ENCODE measurements around the gene ZCCHC7. TPM values are rescaled to one million over a fixed set of nuclear protein-coding genes. Genes with fewer than 3 reads are reported as not detected.

The ZCCHC7 gene
- total and polyA plus RNA-seq, 4 donors, result 3.3 to 9.7 (median 7.6) TPM

DNA sequence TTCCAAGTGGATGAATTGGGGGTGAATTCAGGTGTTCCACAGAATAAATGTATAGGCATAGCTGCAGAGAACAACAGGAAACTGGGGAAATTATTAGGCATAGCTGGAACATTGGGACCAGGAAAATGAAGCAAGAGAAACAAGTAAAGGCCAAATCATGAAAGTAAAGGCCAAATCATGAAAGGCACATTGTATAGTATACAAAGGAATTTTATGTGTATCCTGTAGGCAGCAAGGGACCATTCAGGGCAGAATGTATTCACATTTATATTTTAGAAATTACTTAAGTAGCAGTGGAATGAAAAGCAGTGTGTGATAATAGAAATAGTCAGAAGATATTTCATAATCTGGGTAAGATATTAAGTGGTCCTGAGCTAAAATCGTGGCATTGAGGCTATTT lies 174.8 kb downstream of the ZCCHC7 start:
- no peak overlapping the region for H3K27ac ChIP-seq (ENCODE audit: low read depth in 1 of 2, low read length in 2 of 2)
- no peaks in the 10 kb centered on the region for H3K36me3 ChIP-seq (ENCODE audit: control insufficient read depth in 4 of 4, insufficient read depth in 3 of 4, low read depth in 1 of 4, low read length in 3 of 4)
- no peak overlapping the region for H3K9ac ChIP-seq (ENCODE audit: low read depth in 1 of 2, low read length in 2 of 2)
- H3K4me3 ChIP-seq (ENCODE audit: low read depth in 1 of 3, low read length in 3 of 3), result no peak overlapping the region
- DNase-seq (ENCODE audit: low spot score), result no peak
- H3K4me1 ChIP-seq (ENCODE audit: control insufficient read depth in 4 of 4, insufficient read depth in 4 of 4, low read length in 3 of 4), result no peaks in the 10 kb centered on the region
- TF ChIP-seq, protein P1, sequence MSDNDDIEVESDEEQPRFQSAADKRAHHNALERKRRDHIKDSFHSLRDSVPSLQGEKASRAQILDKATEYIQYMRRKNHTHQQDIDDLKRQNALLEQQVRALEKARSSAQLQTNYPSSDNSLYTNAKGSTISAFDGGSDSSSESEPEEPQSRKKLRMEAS (IDR thresholded peaks at IDR 0.05), result no peak
- TF ChIP-seq FOXA2 (IDR thresholded peaks at IDR 0.05) (no peak), JUND (IDR thresholded peaks at IDR 0.05) (no peak), ATF3 (IDR thresholded peaks at IDR 0.05) (no peak), NR2F2 (IDR thresholded peaks at IDR 0.05) (no peak), EGR1 (IDR thresholded peaks at IDR 0.05; ENCODE audit: low read depth in 2 of 2) (no peak), RAD21 (IDR thresholded peaks at IDR 0.05) (no peak), YY1 (IDR thresholded peaks at IDR 0.05) (no peak), HNF4A (conservative IDR thresholded peaks at IDR 0.05) (no peak), RXRA (IDR thresholded peaks at IDR 0.05) (no peak), SP1 (IDR thresholded peaks at IDR 0.05) (no peak), GABPA (IDR thresholded peaks at IDR 0.05 in 1 of 2, conservative IDR thresholded peaks at IDR 0.05 in 1 of 2) (no peak)
- TF ChIP-seq, protein P2, sequence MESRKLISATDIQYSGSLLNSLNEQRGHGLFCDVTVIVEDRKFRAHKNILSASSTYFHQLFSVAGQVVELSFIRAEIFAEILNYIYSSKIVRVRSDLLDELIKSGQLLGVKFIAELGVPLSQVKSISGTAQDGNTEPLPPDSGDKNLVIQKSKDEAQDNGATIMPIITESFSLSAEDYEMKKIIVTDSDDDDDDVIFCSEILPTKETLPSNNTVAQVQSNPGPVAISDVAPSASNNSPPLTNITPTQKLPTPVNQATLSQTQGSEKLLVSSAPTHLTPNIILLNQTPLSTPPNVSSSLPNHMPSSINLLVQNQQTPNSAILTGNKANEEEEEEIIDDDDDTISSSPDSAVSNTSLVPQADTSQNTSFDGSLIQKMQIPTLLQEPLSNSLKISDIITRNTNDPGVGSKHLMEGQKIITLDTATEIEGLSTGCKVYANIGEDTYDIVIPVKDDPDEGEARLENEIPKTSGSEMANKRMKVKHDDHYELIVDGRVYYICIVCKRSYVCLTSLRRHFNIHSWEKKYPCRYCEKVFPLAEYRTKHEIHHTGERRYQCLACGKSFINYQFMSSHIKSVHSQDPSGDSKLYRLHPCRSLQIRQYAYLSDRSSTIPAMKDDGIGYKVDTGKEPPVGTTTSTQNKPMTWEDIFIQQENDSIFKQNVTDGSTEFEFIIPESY (IDR thresholded peaks at IDR 0.05), result no peak
- TF ChIP-seq, protein P3, sequence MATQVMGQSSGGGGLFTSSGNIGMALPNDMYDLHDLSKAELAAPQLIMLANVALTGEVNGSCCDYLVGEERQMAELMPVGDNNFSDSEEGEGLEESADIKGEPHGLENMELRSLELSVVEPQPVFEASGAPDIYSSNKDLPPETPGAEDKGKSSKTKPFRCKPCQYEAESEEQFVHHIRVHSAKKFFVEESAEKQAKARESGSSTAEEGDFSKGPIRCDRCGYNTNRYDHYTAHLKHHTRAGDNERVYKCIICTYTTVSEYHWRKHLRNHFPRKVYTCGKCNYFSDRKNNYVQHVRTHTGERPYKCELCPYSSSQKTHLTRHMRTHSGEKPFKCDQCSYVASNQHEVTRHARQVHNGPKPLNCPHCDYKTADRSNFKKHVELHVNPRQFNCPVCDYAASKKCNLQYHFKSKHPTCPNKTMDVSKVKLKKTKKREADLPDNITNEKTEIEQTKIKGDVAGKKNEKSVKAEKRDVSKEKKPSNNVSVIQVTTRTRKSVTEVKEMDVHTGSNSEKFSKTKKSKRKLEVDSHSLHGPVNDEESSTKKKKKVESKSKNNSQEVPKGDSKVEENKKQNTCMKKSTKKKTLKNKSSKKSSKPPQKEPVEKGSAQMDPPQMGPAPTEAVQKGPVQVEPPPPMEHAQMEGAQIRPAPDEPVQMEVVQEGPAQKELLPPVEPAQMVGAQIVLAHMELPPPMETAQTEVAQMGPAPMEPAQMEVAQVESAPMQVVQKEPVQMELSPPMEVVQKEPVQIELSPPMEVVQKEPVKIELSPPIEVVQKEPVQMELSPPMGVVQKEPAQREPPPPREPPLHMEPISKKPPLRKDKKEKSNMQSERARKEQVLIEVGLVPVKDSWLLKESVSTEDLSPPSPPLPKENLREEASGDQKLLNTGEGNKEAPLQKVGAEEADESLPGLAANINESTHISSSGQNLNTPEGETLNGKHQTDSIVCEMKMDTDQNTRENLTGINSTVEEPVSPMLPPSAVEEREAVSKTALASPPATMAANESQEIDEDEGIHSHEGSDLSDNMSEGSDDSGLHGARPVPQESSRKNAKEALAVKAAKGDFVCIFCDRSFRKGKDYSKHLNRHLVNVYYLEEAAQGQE (IDR thresholded peaks at IDR 0.05), result no peak
- WGBS, result 92% methylated on average over 1 of the region's 1 CpG
- H3K27me3 ChIP-seq (ENCODE audit: control insufficient read depth in 4 of 4, insufficient read depth in 4 of 4, low read length in 3 of 4), result no peaks in the 10 kb centered on the region
- no peaks in the 10 kb centered on the region for H3K9me3 ChIP-seq (ENCODE audit: control insufficient read depth in 4 of 4, low read length in 3 of 4)

DNA sequence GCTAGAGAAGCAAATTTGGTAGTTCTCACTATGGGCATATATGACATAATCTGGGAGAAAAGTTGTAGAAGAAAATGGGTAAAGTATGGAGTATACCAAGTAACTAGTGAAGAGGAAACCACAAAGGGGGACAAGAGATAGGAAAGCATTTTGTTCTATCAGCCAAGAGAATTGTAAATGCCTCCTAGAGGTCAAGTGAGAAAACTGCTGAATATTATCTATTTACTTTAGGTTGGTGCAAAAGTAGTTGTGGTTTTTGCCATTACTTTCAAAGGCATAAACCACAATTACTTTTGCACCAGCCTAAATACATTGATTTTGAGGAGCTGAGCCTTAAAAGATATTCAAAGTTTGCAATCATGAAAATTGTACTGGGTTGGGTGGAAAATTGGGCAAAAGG lies 175.4 kb downstream of the ZCCHC7 start:
- Histone ChIP-seq H3K36me3 (ENCODE audit: control insufficient read depth in 4 of 4, insufficient read depth in 3 of 4, low read depth in 1 of 4, low read length in 3 of 4) (no peaks in the 10 kb centered on the region), H3K27me3 (ENCODE audit: control insufficient read depth in 4 of 4, insufficient read depth in 4 of 4, low read length in 3 of 4) (no peaks in the 10 kb centered on the region), H3K9ac (ENCODE audit: low read depth in 1 of 2, low read length in 2 of 2) (no peak overlapping the region), H3K4me3 (ENCODE audit: low read depth in 1 of 3, low read length in 3 of 3) (no peak overlapping the region), H3K4me1 (ENCODE audit: control insufficient read depth in 4 of 4, insufficient read depth in 4 of 4, low read length in 3 of 4) (no peaks in the 10 kb centered on the region), H3K27ac (ENCODE audit: low read depth in 1 of 2, low read length in 2 of 2) (no peak overlapping the region), H3K9me3 (ENCODE audit: control insufficient read depth in 4 of 4, low read length in 3 of 4) (no peaks in the 10 kb centered on the region)
- TF ChIP-seq HNF4A (conservative IDR thresholded peaks at IDR 0.05) (no peak), RAD21 (IDR thresholded peaks at IDR 0.05) (peak in 1 of 2 donors; percentile 13)
- no peak for DNase-seq (ENCODE audit: low spot score)
